Upper lobe of left lung (tissue), 6 donors: ENCODE results near the gene WDFY3. TPM values are rescaled to one million over a fixed set of nuclear protein-coding genes. Genes with fewer than 3 reads are reported as not detected.

ENCODE experiments used
- ATAC-seq, 2 donors: fragments of 200-7000 bp; cut with Tn5 transposase; one replicate each; pipeline ENCODE4 v1.9.1; 2022; ENCODE audit warnings: mild to moderate bottlenecking in 2 of 2, moderate library complexity in 2 of 2; ENCODE audit not compliant: low FRiP score in 2 of 2
- DNase-seq, 2 donors: peaks; one replicate each; pipeline ENCODE4 v3.0.0-alpha.2; 2019 to 2020
- H3K27ac ChIP-seq, 4 donors: fragments of 200-600 bp; sonication (generic); one replicate each; pipeline ENCODE4 v1.5.1; 2016 to 2019
- H3K27me3 ChIP-seq, 4 donors: fragments of 200-600 bp; sonication (generic); one replicate each; pipeline ENCODE4 v1.5.1; 2017 to 2019
- H3K36me3 ChIP-seq, 4 donors: fragments of 200-600 bp; sonication (generic); one replicate each; pipeline ENCODE4 v1.5.1; 2016 to 2019
- H3K4me1 ChIP-seq, 4 donors: fragments of 200-600 bp; sonication (generic); one replicate each; pipeline ENCODE4 v1.5.1; 2018 to 2019
- H3K4me3 ChIP-seq, 4 donors: fragments of 200-600 bp; sonication (generic); one replicate each; pipeline ENCODE4 v1.5.1; 2017 to 2019; ENCODE audit warnings: mild to moderate bottlenecking in 2 of 4, moderate library complexity in 1 of 4
- H3K9me3 ChIP-seq, 4 donors: fragments of 200-600 bp; sonication (generic); one replicate each; pipeline ENCODE4 v1.5.1; 2018 to 2019
- EP300 ChIP-seq, 4 donors: sonication (generic); formaldehyde crosslinking; IDR thresholded peaks; one replicate each; pipeline ENCODE4 v1.5.1; 2017; ENCODE audit warnings: antibody characterized with exemption in 4 of 4, control low read depth in 2 of 4
- POLR2A ChIP-seq, 4 donors: fragments of 450-650 bp; IDR thresholded peaks; one replicate each; pipeline ENCODE4 v1.5.1; 2016 to 2017; ENCODE audit warnings: antibody characterized with exemption in 4 of 4, mild to moderate bottlenecking in 2 of 4
- POLR2AphosphoS5 ChIP-seq, 2 donors: sonication (generic); formaldehyde crosslinking; IDR thresholded peaks; one replicate each; pipeline ENCODE4 v1.5.1; 2017; ENCODE audit warnings: antibody characterized with exemption in 2 of 2
- WGBS, 2 donors: methylation state at CpG; one replicate each; pipeline ENCODE4 v1.1.5; 2017 to 2018; 5-methylcytosine and 5-hydroxymethylcytosine counted together
- total RNA-seq, 6 donors: library from RNA; depleted of rRNA in 4 of 6; stranded (reverse); fragments of >200 nt in 4 of 6; gene quantifications; one replicate each; pipeline versions ENCODE4 v1.1.0 to v1.2.1, GENCODE V29; 2016 to 2021
- TF ChIP-seq, protein P1 (sequence below), 6 experiments: fragments of 450-650 bp in 4 of 6; fragments of 200-600 bp in 2 of 6; sonication (generic) in 2 of 6; IDR thresholded peaks; one replicate each; pipeline ENCODE4 v1.5.1; 2016 to 2019; ENCODE audit warnings: antibody characterized with exemption in 6 of 6
- donor health status: DM: no; HTN: no; CAD: no; lungs with moderate emphysema.
- donor health status: DM: no; HTN: yes; CAD: no; lungs with severe emphysema.

The WDFY3 gene
- total RNA-seq, 6 donors from 2014 or later, result 52.0 to 159 (median 103) TPM

GRCh38 chr4:84647312-84647884, 319.1 kb downstream of the WDFY3 start:
- DNase-seq, result no peak
- Histone ChIP-seq H3K9me3 (no peaks in the 10 kb centered on the region), H3K36me3 (no peaks in the 10 kb centered on the region), H3K4me1 (peaks cover 0 to 18% (median 10%) of the 10 kb centered on the region in 4 donors), H3K27ac (no peak overlapping the region), H3K27me3 (no peaks in the 10 kb centered on the region), H3K4me3 (no peak overlapping the region)
- 64 to 72% methylated on average over 2 of the region's 2 CpGs for WGBS, 2 donors
- ATAC-seq, result peak in 1 of 2 donors; percentile 40
- TF ChIP-seq POLR2AphosphoS5 (IDR thresholded peaks at IDR 0.05) (no peak), EP300 (IDR thresholded peaks at IDR 0.05) (no peak), POLR2A (IDR thresholded peaks at IDR 0.05) (no peak)
- TF ChIP-seq, protein P1, sequence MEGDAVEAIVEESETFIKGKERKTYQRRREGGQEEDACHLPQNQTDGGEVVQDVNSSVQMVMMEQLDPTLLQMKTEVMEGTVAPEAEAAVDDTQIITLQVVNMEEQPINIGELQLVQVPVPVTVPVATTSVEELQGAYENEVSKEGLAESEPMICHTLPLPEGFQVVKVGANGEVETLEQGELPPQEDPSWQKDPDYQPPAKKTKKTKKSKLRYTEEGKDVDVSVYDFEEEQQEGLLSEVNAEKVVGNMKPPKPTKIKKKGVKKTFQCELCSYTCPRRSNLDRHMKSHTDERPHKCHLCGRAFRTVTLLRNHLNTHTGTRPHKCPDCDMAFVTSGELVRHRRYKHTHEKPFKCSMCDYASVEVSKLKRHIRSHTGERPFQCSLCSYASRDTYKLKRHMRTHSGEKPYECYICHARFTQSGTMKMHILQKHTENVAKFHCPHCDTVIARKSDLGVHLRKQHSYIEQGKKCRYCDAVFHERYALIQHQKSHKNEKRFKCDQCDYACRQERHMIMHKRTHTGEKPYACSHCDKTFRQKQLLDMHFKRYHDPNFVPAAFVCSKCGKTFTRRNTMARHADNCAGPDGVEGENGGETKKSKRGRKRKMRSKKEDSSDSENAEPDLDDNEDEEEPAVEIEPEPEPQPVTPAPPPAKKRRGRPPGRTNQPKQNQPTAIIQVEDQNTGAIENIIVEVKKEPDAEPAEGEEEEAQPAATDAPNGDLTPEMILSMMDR (IDR thresholded peaks at IDR 0.05), result no peak

GRCh38 chr4:84644087-84644486, 322.4 kb downstream of the WDFY3 start:
- no peak for DNase-seq
- no peaks in the 10 kb centered on the region for H3K27me3 ChIP-seq
- no peaks in the 10 kb centered on the region for H3K9me3 ChIP-seq
- no peak overlapping the region for H3K27ac ChIP-seq
- H3K4me3 ChIP-seq, result no peak overlapping the region
- no peaks in the 10 kb centered on the region for H3K36me3 ChIP-seq
- TF ChIP-seq, protein P1 (IDR thresholded peaks at IDR 0.05), result no peak
- TF ChIP-seq POLR2A (IDR thresholded peaks at IDR 0.05) (no peak), EP300 (IDR thresholded peaks at IDR 0.05) (no peak), POLR2AphosphoS5 (IDR thresholded peaks at IDR 0.05) (no peak)
- 88 to 96% methylated on average over 5 of the region's 5 CpGs for WGBS, 2 donors
- ATAC-seq, result no peak
- peaks cover 0 to 11% (median 7%) of the 10 kb centered on the region in 4 donors for H3K4me1 ChIP-seq

GRCh38 chr4:84639145-84639544, 327.3 kb downstream of the WDFY3 start:
- Histone ChIP-seq H3K27me3 (no peaks in the 10 kb centered on the region), H3K9me3 (no peaks in the 10 kb centered on the region), H3K36me3 (no peaks in the 10 kb centered on the region), H3K4me1 (no peaks in the 10 kb centered on the region), H3K27ac (no peak overlapping the region), H3K4me3 (no peak overlapping the region)
- WGBS, 2 donors, result 96 to 100% methylated on average over 1 of the region's 1 CpG
- DNase-seq, result no peak
- ATAC-seq, result no peak
- TF ChIP-seq EP300 (IDR thresholded peaks at IDR 0.05), result no peak
- no peak for TF ChIP-seq POLR2A (IDR thresholded peaks at IDR 0.05)
- no peak for TF ChIP-seq POLR2AphosphoS5 (IDR thresholded peaks at IDR 0.05)
- TF ChIP-seq, protein P1 (IDR thresholded peaks at IDR 0.05), result no peak

- Histone ChIP-seq H3K4me1 (no peaks in the 10 kb centered on the region), H3K36me3 (no peaks in the 10 kb centered on the region), H3K27me3 (no peaks in the 10 kb centered on the region), H3K4me3 (no peak overlapping the region), H3K9me3 (no peaks in the 10 kb centered on the region), H3K27ac (no peak overlapping the region)
- TF ChIP-seq POLR2A (IDR thresholded peaks at IDR 0.05), result no peak
- TF ChIP-seq POLR2AphosphoS5 (IDR thresholded peaks at IDR 0.05), result no peak
- TF ChIP-seq EP300 (IDR thresholded peaks at IDR 0.05), result no peak
- TF ChIP-seq, protein P1 (IDR thresholded peaks at IDR 0.05), result no peak
- ATAC-seq, result no peak
- no peak for DNase-seq
Measured at GRCh38 chr4:84638092-84638491, 328.4 kb downstream of the WDFY3 start.

- TF ChIP-seq POLR2A (IDR thresholded peaks at IDR 0.05), result no peak
- TF ChIP-seq, protein P1 (IDR thresholded peaks at IDR 0.05), result no peak
- TF ChIP-seq EP300 (IDR thresholded peaks at IDR 0.05), result no peak
- TF ChIP-seq POLR2AphosphoS5 (IDR thresholded peaks at IDR 0.05), result no peak
- DNase-seq (no peak), ATAC-seq (no peak)
- no peak overlapping the region for H3K4me3 ChIP-seq
- WGBS, 2 donors, result 77 to 84% methylated on average over 1 of the region's 1 CpG
- no peak overlapping the region for H3K27ac ChIP-seq
- no peaks in the 10 kb centered on the region for H3K9me3 ChIP-seq
- H3K36me3 ChIP-seq, result no peaks in the 10 kb centered on the region
- H3K4me1 ChIP-seq, result no peaks in the 10 kb centered on the region
- H3K27me3 ChIP-seq, result no peaks in the 10 kb centered on the region
Measured at GRCh38 chr4:84634961-84635360, 331.5 kb downstream of the WDFY3 start.
